ENCODE results near the gene SRGAP2B.
"Not testable (repeated sequence)": the region's sequence is repeated elsewhere in the genome, so short reads cannot be mapped to it uniquely, and the experiment has no call there.

Gene SRGAP2B

GRCh38 chr1:145041519-145041918, 53.6 kb downstream of the SRGAP2B start:
- DNase-seq, result not testable (repeated sequence)

- DNase-seq, result not testable (repeated sequence)
Measured at GRCh38 chr1:145036019-145036418, 59.1 kb downstream of the SRGAP2B start.

- DNase-seq, result not testable (repeated sequence)
Measured at GRCh38 chr1:145033523-145033922, 61.6 kb downstream of the SRGAP2B start.

GRCh38 chr1:145027251-145027650, 67.9 kb downstream of the SRGAP2B start:
- not testable (repeated sequence) for DNase-seq

GRCh38 chr1:145025286-145025685, 69.8 kb downstream of the SRGAP2B start:
- not testable (repeated sequence) for DNase-seq

GRCh38 chr1:145022259-145022658, 72.9 kb downstream of the SRGAP2B start:
- DNase-seq, result not testable (repeated sequence)

GRCh38 chr1:145021749-145022148, 73.4 kb downstream of the SRGAP2B start:
- not testable (repeated sequence) for DNase-seq

GRCh38 chr1:145019709-145020108, 75.4 kb downstream of the SRGAP2B start:
- not testable (repeated sequence) for DNase-seq

- not testable (repeated sequence) for DNase-seq
Measured at GRCh38 chr1:145017725-145018124, 77.4 kb downstream of the SRGAP2B start.

GRCh38 chr1:145016492-145016862, 78.7 kb downstream of the SRGAP2B start:
- not testable (repeated sequence) for DNase-seq

GRCh38 chr1:145015744-145016491, 79.2 kb downstream of the SRGAP2B start:
- DNase-seq, result not testable (repeated sequence)

- not testable (repeated sequence) for DNase-seq
Measured at GRCh38 chr1:145013353-145013752, 81.8 kb downstream of the SRGAP2B start.

GRCh38 chr1:145011811-145012210, 83.3 kb downstream of the SRGAP2B start:
- DNase-seq, result not testable (repeated sequence)

GRCh38 chr1:145010580-145010979, 84.5 kb downstream of the SRGAP2B start:
- not testable (repeated sequence) for DNase-seq

GRCh38 chr1:145009928-145010327, 85.2 kb downstream of the SRGAP2B start:
- not testable (repeated sequence) for DNase-seq

GRCh38 chr1:145008388-145008787, 86.7 kb downstream of the SRGAP2B start:
- not testable (repeated sequence) for DNase-seq

- not testable (repeated sequence) for DNase-seq
Measured at GRCh38 chr1:145005142-145005541, 90.0 kb downstream of the SRGAP2B start.

GRCh38 chr1:145001381-145001780, 93.7 kb downstream of the SRGAP2B start:
- not testable (repeated sequence) for DNase-seq

- not testable (repeated sequence) for DNase-seq
Measured at GRCh38 chr1:145000743-145001326, 94.3 kb downstream of the SRGAP2B start.

- DNase-seq, result not testable (repeated sequence)
Measured at GRCh38 chr1:145000074-145000742, 94.9 kb downstream of the SRGAP2B start.

- DNase-seq, result not testable (repeated sequence)
Measured at GRCh38 chr1:144998981-144999273, 96.2 kb downstream of the SRGAP2B start.

GRCh38 chr1:144998134-144998980, 96.8 kb downstream of the SRGAP2B start:
- DNase-seq, result not testable (repeated sequence)
